T-helper 2 cell (primary cell): Measurements from ENCODE around the gene GRIA4.
"Not testable (repeated sequence)": the region's sequence is repeated elsewhere in the genome, so short reads cannot be mapped to it uniquely, and the experiment has no call there.

Experiments used
- DNase-seq, 5 experiments: peaks; one replicate each; pipeline versions ENCODE4 v3.0.0 to v3.0.0-alpha.2; 2012 to 2022

GRIA4 gene

GRCh38 chr11:105723269-105723668, 113.4 kb downstream of the GRIA4 start:
- DNase-seq, result no peak

GRCh38 chr11:105732611-105733010, 122.7 kb downstream of the GRIA4 start:
- DNase-seq, result no peak

GRCh38 chr11:105734426-105734825, 124.6 kb downstream of the GRIA4 start:
- no peak for DNase-seq

GRCh38 chr11:105738251-105738650, 128.4 kb downstream of the GRIA4 start:
- no peak for DNase-seq

GRCh38 chr11:105738986-105739795, 129.3 kb downstream of the GRIA4 start:
- no peak for DNase-seq

- DNase-seq, result no peak
Observed at GRCh38 chr11:105740164-105740903, 130.5 kb downstream of the GRIA4 start.

GRCh38 chr11:105741488-105742020, 131.7 kb downstream of the GRIA4 start:
- no peak for DNase-seq

- DNase-seq, result no peak
Observed at GRCh38 chr11:105754260-105754659, 144.4 kb downstream of the GRIA4 start.

- DNase-seq, result no peak
Observed at GRCh38 chr11:105754716-105755115, 144.8 kb downstream of the GRIA4 start.

- no peak for DNase-seq
Observed at GRCh38 chr11:105757107-105757506, 147.2 kb downstream of the GRIA4 start.

GRCh38 chr11:105763594-105763993, 153.7 kb downstream of the GRIA4 start:
- no peak for DNase-seq

GRCh38 chr11:105767931-105768330, 158.1 kb downstream of the GRIA4 start:
- no peak for DNase-seq

GRCh38 chr11:105769627-105770026, 159.8 kb downstream of the GRIA4 start:
- no peak for DNase-seq

- DNase-seq, result not testable (repeated sequence)
Observed at GRCh38 chr11:105773452-105773851, 163.6 kb downstream of the GRIA4 start.

- DNase-seq, result no peak
Observed at GRCh38 chr11:105774899-105775298, 165.0 kb downstream of the GRIA4 start.

GRCh38 chr11:105780781-105781525, 171.1 kb downstream of the GRIA4 start:
- no peak for DNase-seq

GRCh38 chr11:105781807-105782206, 171.9 kb downstream of the GRIA4 start:
- DNase-seq, result no peak

- no peak for DNase-seq
Observed at GRCh38 chr11:105783216-105783615, 173.3 kb downstream of the GRIA4 start.

GRCh38 chr11:105785850-105786249, 176.0 kb downstream of the GRIA4 start:
- not testable (repeated sequence) for DNase-seq

GRCh38 chr11:105786741-105787140, 176.9 kb downstream of the GRIA4 start:
- DNase-seq, result no peak

GRCh38 chr11:105789579-105790420, 179.9 kb downstream of the GRIA4 start:
- DNase-seq, result no peak

GRCh38 chr11:105790840-105791239, 181.0 kb downstream of the GRIA4 start:
- no peak for DNase-seq
